SK-N-SH (cell line): ENCODE results near the gene BMPR1B.

Experiments
- EP300 ChIP-seq, 2 experiments: IDR thresholded peaks; 2 replicates each; pipeline versions ENCODE4 v1.4.0 to v1.6.1; 2012; ENCODE audit warnings: borderline replicate concordance in 1 of 2, low read depth in 1 of 2, low read length in 1 of 2
- EZH2phosphoT487 ChIP-seq: fragments of 200-600 bp; sonication (generic); IDR thresholded peaks from 2 replicates; pipeline ENCODE4 v1.6.1; 2017; ENCODE audit warnings: low read depth, mixed run types, mild to moderate bottlenecking, antibody characterized with exemption, moderate library complexity, borderline replicate concordance
- NFIC ChIP-seq: IDR thresholded peaks from 2 replicates; pipeline ENCODE4 v1.4.0; 2012; ENCODE audit warnings: borderline replicate concordance
- PBX3 ChIP-seq: IDR thresholded peaks from 2 replicates; pipeline ENCODE4; 2012
- POLR2AphosphoS5 ChIP-seq: IDR thresholded peaks from 2 replicates; pipeline ENCODE4 v1.6.1; 2012; ENCODE audit warnings: low read depth, low read length
- RFX5 ChIP-seq: IDR thresholded peaks from 2 replicates; pipeline ENCODE4 v1.6.1; 2012; ENCODE audit warnings: mild to moderate bottlenecking, improper control_type of control experiment, low read length
- TF ChIP-seq, protein P1 (sequence below): fragments of 200-600 bp; sonication (generic); IDR thresholded peaks from 2 replicates; pipeline ENCODE4 v1.6.1; 2017; ENCODE audit warnings: antibody characterized with exemption, mild to moderate bottlenecking, moderate library complexity

GRCh38 chr4:95084584-95084983 is 326.8 kb downstream of the BMPR1B start:
- TF ChIP-seq EP300 (IDR thresholded peaks at IDR 0.05; ENCODE audit: borderline replicate concordance in 1 of 2, low read depth in 1 of 2, low read length in 1 of 2) (no peak), POLR2AphosphoS5 (no peak), EZH2phosphoT487 (no peak), RFX5 (no peak), PBX3 (no peak), NFIC (no peak)
- TF ChIP-seq, protein P1, sequence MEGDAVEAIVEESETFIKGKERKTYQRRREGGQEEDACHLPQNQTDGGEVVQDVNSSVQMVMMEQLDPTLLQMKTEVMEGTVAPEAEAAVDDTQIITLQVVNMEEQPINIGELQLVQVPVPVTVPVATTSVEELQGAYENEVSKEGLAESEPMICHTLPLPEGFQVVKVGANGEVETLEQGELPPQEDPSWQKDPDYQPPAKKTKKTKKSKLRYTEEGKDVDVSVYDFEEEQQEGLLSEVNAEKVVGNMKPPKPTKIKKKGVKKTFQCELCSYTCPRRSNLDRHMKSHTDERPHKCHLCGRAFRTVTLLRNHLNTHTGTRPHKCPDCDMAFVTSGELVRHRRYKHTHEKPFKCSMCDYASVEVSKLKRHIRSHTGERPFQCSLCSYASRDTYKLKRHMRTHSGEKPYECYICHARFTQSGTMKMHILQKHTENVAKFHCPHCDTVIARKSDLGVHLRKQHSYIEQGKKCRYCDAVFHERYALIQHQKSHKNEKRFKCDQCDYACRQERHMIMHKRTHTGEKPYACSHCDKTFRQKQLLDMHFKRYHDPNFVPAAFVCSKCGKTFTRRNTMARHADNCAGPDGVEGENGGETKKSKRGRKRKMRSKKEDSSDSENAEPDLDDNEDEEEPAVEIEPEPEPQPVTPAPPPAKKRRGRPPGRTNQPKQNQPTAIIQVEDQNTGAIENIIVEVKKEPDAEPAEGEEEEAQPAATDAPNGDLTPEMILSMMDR = no peak
